Activated CD4-positive, CD25-positive, alpha-beta regulatory T cell treated with anti-CD3 and anti-CD28 coated beads, Interleukin-2, amount 50 U/mL, for 16 hours (primary cell): Measurements from ENCODE around the gene MYO5B.
"Not testable (repeated sequence)": the region's sequence is repeated elsewhere in the genome, so short reads cannot be mapped to it uniquely, and the experiment has no call there.

ENCODE experiments used
- DNase-seq: peaks from one replicate; pipeline ENCODE4 v3.0.0-alpha.2; 2020; ENCODE audit warnings: low read depth, low spot score

The MYO5B gene

GRCh38 chr18:49922228-49922627 lies 272.7 kb downstream of the MYO5B start:
- DNase-seq = no peak

GRCh38 chr18:49921318-49921985 lies 273.5 kb downstream of the MYO5B start:
- no peak for DNase-seq

GRCh38 chr18:49920731-49921130 lies 274.2 kb downstream of the MYO5B start:
- no peak for DNase-seq

- no peak for DNase-seq
Observed at GRCh38 chr18:49917742-49918141, 277.2 kb downstream of the MYO5B start.

GRCh38 chr18:49915352-49915751 lies 279.6 kb downstream of the MYO5B start:
- DNase-seq = no peak

- no peak for DNase-seq
Observed at GRCh38 chr18:49913221-49913620, 281.7 kb downstream of the MYO5B start.

- no peak for DNase-seq
Observed at GRCh38 chr18:49911427-49911826, 283.5 kb downstream of the MYO5B start.

- DNase-seq = no peak
Observed at GRCh38 chr18:49910986-49911385, 284.0 kb downstream of the MYO5B start.

- no peak for DNase-seq
Observed at GRCh38 chr18:49910019-49910418, 284.9 kb downstream of the MYO5B start.

GRCh38 chr18:49907346-49907929 lies 287.5 kb downstream of the MYO5B start:
- DNase-seq = no peak

GRCh38 chr18:49905771-49906170 lies 289.2 kb downstream of the MYO5B start:
- DNase-seq = no peak

- no peak for DNase-seq
Observed at GRCh38 chr18:49904871-49905555, 289.9 kb downstream of the MYO5B start.

- no peak for DNase-seq
Observed at GRCh38 chr18:49901862-49902340, 293.0 kb downstream of the MYO5B start.

GRCh38 chr18:49899657-49900330 lies 295.2 kb downstream of the MYO5B start:
- no peak for DNase-seq

- DNase-seq = peak; percentile 10
Observed at GRCh38 chr18:49898421-49898820, 296.5 kb downstream of the MYO5B start.

- DNase-seq = no peak
Observed at GRCh38 chr18:49894517-49895226, 300.3 kb downstream of the MYO5B start.

- DNase-seq = no peak
Observed at GRCh38 chr18:49893036-49893435, 301.9 kb downstream of the MYO5B start.

GRCh38 chr18:49892148-49892924 lies 302.6 kb downstream of the MYO5B start:
- no peak for DNase-seq

GRCh38 chr18:49890041-49890440 lies 304.9 kb downstream of the MYO5B start:
- DNase-seq = no peak

- not testable (repeated sequence) for DNase-seq
Observed at GRCh38 chr18:49889552-49889951, 305.4 kb downstream of the MYO5B start.
